ENCODE results near the gene TINAGL1.
"Not testable (repeated sequence)": the region's sequence is repeated elsewhere in the genome, so short reads cannot be mapped to it uniquely, and the experiment has no call there.

The TINAGL1 gene

GRCh38 chr1:31581821-31582810 lies 5.8 kb downstream of the TINAGL1 start:
- in situ Hi-C loops (cut with MboI; ENCODE audit: low pct_unique_long_range_greater_than_20kb, low sequenced_read_pairs) = no loop called here
- DNase-seq = no peak

GRCh38 chr1:31583082-31583994 lies 7.0 kb downstream of the TINAGL1 start:
- no peak for DNase-seq
- in situ Hi-C loops (cut with MboI; ENCODE audit: low pct_unique_long_range_greater_than_20kb, low sequenced_read_pairs) = no loop called here

GRCh38 chr1:31583995-31584868 lies 7.9 kb downstream of the TINAGL1 start:
- in situ Hi-C loops (cut with MboI; ENCODE audit: low pct_unique_long_range_greater_than_20kb, low sequenced_read_pairs) = no loop called here
- no peak for DNase-seq

- in situ Hi-C loops (cut with MboI; ENCODE audit: low pct_unique_long_range_greater_than_20kb, low sequenced_read_pairs) = no loop called here
- no peak for DNase-seq
Observed at GRCh38 chr1:31584869-31585735, 8.8 kb downstream of the TINAGL1 start.

- no peak for DNase-seq
- in situ Hi-C loops (cut with MboI; ENCODE audit: low pct_unique_long_range_greater_than_20kb, low sequenced_read_pairs) = no loop called here
Observed at GRCh38 chr1:31585736-31586365, 9.5 kb downstream of the TINAGL1 start.

GRCh38 chr1:31586376-31587327 lies 10.3 kb downstream of the TINAGL1 start:
- in situ Hi-C loops (cut with MboI; ENCODE audit: low pct_unique_long_range_greater_than_20kb, low sequenced_read_pairs) = no loop called here
- DNase-seq = no peak

- DNase-seq; in situ Hi-C loops (cut with MboI; ENCODE audit: low pct_unique_long_range_greater_than_20kb, low sequenced_read_pairs): not testable (repeated sequence)
Observed at GRCh38 chr1:31587328-31587699, 11.0 kb downstream of the TINAGL1 start.

GRCh38 chr1:31587720-31588423 lies 11.6 kb downstream of the TINAGL1 start:
- peak; percentile 50 for DNase-seq
- in situ Hi-C loops (cut with MboI; ENCODE audit: low pct_unique_long_range_greater_than_20kb, low sequenced_read_pairs) = no loop called here

- no peak for DNase-seq
- in situ Hi-C loops (cut with MboI; ENCODE audit: low pct_unique_long_range_greater_than_20kb, low sequenced_read_pairs) = no loop called here
Observed at GRCh38 chr1:31588751-31589515, 12.6 kb downstream of the TINAGL1 start.

GRCh38 chr1:31591425-31592093 lies 15.2 kb downstream of the TINAGL1 start:
- DNase-seq = no peak
- in situ Hi-C loops (cut with MboI; ENCODE audit: low pct_unique_long_range_greater_than_20kb, low sequenced_read_pairs) = no loop called here

- DNase-seq = no peak
- in situ Hi-C loops (cut with MboI; ENCODE audit: low pct_unique_long_range_greater_than_20kb, low sequenced_read_pairs) = no loop called here
Observed at GRCh38 chr1:31592132-31592531, 15.8 kb downstream of the TINAGL1 start.

GRCh38 chr1:31593136-31593665 lies 16.9 kb downstream of the TINAGL1 start:
- in situ Hi-C loops (cut with MboI; ENCODE audit: low pct_unique_long_range_greater_than_20kb, low sequenced_read_pairs) = no loop called here

GRCh38 chr1:31593770-31594632 lies 17.7 kb downstream of the TINAGL1 start:
- peak; percentile 79 for DNase-seq

More at GRCh38 chr1:31593136-31593665, 16.9 kb downstream of the TINAGL1 start:
- no peak for DNase-seq

More at GRCh38 chr1:31593770-31594632, 17.7 kb downstream of the TINAGL1 start:
- in situ Hi-C loops (cut with MboI; ENCODE audit: low pct_unique_long_range_greater_than_20kb, low sequenced_read_pairs) = no loop called here
